GM12874 (cell line): ENCODE data around the gene CNPY1.

Source experiments
- CTCF ChIP-seq: IDR thresholded peaks from 2 replicates; pipeline ENCODE4 v1.5.1; 2011; ENCODE audit warnings: low read depth, mild to moderate bottlenecking, control low read depth, low read length, moderate library complexity; ENCODE audit not compliant: insufficient read depth

Gene CNPY1

GRCh38 chr7:155464948-155465739 is 81.2 kb downstream of the CNPY1 start:
- no peak for TF ChIP-seq CTCF

- no peak for TF ChIP-seq CTCF
These were observed 82.2 kb downstream of the CNPY1 start for GRCh38 chr7:155464183-155464582.

- no peak for TF ChIP-seq CTCF
These were observed 83.1 kb downstream of the CNPY1 start for GRCh38 chr7:155463114-155463811.

GRCh38 chr7:155462163-155462735 is 84.1 kb downstream of the CNPY1 start:
- no peak for TF ChIP-seq CTCF

GRCh38 chr7:155461631-155462030 is 84.7 kb downstream of the CNPY1 start:
- no peak for TF ChIP-seq CTCF

- no peak for TF ChIP-seq CTCF
These were observed 85.3 kb downstream of the CNPY1 start for GRCh38 chr7:155460926-155461613.
